MM.1S (cell line): ENCODE measurements around the gene DEPDC7.

Experiments used
- EZH2 ChIP-seq: fragments of 300-600 bp; sonication (generic); optimal IDR thresholded peaks from 2 replicates; pipeline ENCODE3; 2017; ENCODE audit warnings: low read depth, mild to moderate bottlenecking, antibody characterized with exemption, low read length, mixed read lengths
- TF ChIP-seq, protein P1 (sequence below): fragments of 300-600 bp; sonication (generic); IDR thresholded peaks from 2 replicates; pipeline ENCODE4 v1.5.1; 2016; ENCODE audit warnings: antibody characterized with exemption, low read length, mixed read lengths

DNA sequence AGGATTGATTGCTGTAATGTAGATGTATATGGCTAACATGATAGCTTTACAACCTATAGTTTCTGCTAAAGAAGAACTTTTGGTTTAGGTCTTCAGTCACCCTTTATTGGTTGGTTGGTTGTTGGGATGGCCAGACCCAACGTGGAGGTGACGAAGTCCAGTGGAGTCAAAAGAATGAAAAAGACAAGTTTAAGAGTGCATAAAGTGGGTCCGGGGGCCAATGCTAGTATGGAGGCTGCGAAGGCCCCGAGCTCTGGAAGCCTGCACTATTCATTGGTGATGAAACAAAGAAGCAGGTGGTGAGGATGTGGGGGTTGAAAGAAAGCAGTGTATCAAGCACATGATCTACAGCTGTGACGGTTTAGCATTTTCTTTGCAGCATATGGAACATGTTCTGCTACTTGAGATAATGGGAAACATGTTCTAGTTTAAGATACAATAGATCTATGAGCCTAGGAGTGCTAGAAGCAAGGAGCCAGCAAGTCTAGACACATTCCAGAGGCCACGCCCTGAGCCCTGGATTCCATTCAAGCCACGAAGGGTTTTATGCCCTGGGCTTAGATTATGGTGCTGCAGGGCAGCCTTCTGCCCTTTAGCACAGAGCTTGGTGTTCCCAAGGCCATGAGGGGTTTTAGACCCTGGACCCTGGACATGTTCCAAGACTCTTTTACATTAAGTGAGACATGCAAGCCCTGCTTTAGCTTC lies 30.0 kb downstream of the DEPDC7 start:
- TF ChIP-seq, protein P1, sequence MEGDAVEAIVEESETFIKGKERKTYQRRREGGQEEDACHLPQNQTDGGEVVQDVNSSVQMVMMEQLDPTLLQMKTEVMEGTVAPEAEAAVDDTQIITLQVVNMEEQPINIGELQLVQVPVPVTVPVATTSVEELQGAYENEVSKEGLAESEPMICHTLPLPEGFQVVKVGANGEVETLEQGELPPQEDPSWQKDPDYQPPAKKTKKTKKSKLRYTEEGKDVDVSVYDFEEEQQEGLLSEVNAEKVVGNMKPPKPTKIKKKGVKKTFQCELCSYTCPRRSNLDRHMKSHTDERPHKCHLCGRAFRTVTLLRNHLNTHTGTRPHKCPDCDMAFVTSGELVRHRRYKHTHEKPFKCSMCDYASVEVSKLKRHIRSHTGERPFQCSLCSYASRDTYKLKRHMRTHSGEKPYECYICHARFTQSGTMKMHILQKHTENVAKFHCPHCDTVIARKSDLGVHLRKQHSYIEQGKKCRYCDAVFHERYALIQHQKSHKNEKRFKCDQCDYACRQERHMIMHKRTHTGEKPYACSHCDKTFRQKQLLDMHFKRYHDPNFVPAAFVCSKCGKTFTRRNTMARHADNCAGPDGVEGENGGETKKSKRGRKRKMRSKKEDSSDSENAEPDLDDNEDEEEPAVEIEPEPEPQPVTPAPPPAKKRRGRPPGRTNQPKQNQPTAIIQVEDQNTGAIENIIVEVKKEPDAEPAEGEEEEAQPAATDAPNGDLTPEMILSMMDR, result no peak
- no peak for TF ChIP-seq EZH2
